ENCODE results near the gene RGS11. TPM values are rescaled to one million over a fixed set of nuclear protein-coding genes. Genes with fewer than 3 reads are reported as not detected.

The RGS11 gene
- total and polyA plus RNA-seq, 2 of the 4 experiments (the other 2 are of a cell fraction) = under 0.01 to 0.48 TPM

GRCh38 chr16:296276-296675 is 20.5 kb upstream of the RGS11 start:
- POLR2A ChIA-PET (ENCODE audit: unreplicated experiment) = no interaction called here
- no peak overlapping the region for H3K4ac ChIP-seq (ENCODE audit: low read depth, low read length)
- H3K27me3 ChIP-seq (ENCODE audit: control insufficient read depth, insufficient read depth, low read length) = no peaks in the 10 kb centered on the region
- 100% methylated on average over 1 of the region's 14 CpGs; no CpG with 5 or more reads in 1 of the 2 experiments for WGBS, 2 experiments (ENCODE audit: extremely low coverage in 2 of 2, insufficient read length in 1 of 2)
- H3K9ac ChIP-seq (ENCODE audit: low read depth, low read length) = no peak overlapping the region
- peaks cover 0 to 6% of the 10 kb centered on the region in 2 experiments; a peak in 2 of 4 replicates for H3K79me1 ChIP-seq (ENCODE audit: low read depth in 1 of 2, low read length in 2 of 2)
- H3K9me1 ChIP-seq (ENCODE audit: insufficient read depth, low read length) = no peaks in the 10 kb centered on the region
- no peak overlapping the region for H4K91ac ChIP-seq (ENCODE audit: insufficient read depth, low read depth, low read length)
- H3K14ac ChIP-seq (replicated peaks; ENCODE audit: low read depth, low read length) = no peak overlapping the region
- no peak overlapping the region for H3K23ac ChIP-seq (ENCODE audit: low read depth, low read length)
- intact Hi-C loops (cut with micrococcal nuclease) = no loop called here
- no peak for DNase-seq
- H4K8ac ChIP-seq (ENCODE audit: low read depth in 2 of 2, low read length in 2 of 2) = no peak overlapping the region
- H3K4me2 ChIP-seq (ENCODE audit: low read depth, low read length) = no peak overlapping the region
- peak overlapping the region; percentile 87 for H2AK9ac ChIP-seq (replicated peaks; ENCODE audit: low read depth, low read length, poor library complexity)
- no peaks in the 10 kb centered on the region for H3K4me1 ChIP-seq (ENCODE audit: control insufficient read depth, insufficient read depth, low read length)
- no peak overlapping the region for H2BK20ac ChIP-seq (ENCODE audit: low read depth, low read length)
- BruUV-seq (replicated peaks) = no TSS peak
- H3K27ac ChIP-seq (ENCODE audit: insufficient read depth, low read length) = no peak overlapping the region
- no peaks in the 10 kb centered on the region; the same call in 1 of the 2 replicates for H4K20me1 ChIP-seq (ENCODE audit: insufficient read depth, low read length)
- dilution Hi-C loops (cut with HindIII; ENCODE audit: low sequenced_read_pairs, unreplicated experiment) = no loop called here
- no peak overlapping the region for H2BK5ac ChIP-seq (ENCODE audit: low read depth, low read length, poor library complexity, severe bottlenecking)
- no peak overlapping the region for H2BK15ac ChIP-seq (ENCODE audit: low read depth, low read length)
- in situ Hi-C loops (cut with MboI; ENCODE audit: low sequenced_read_pairs) = no loop called here
- peak overlapping the region; percentile 56 for H2AFZ ChIP-seq (replicated peaks; ENCODE audit: low read length, poor library complexity)
- no peak overlapping the region for H2AK5ac ChIP-seq (ENCODE audit: low read depth, low read length)
- ATAC-seq (ENCODE audit: low read depth) = no peak
- H4K5ac ChIP-seq (ENCODE audit: low read depth, low read length) = no peak overlapping the region
- CTCF ChIA-PET = no interaction called here
- no peak overlapping the region for H3K18ac ChIP-seq (ENCODE audit: low read depth, low read length)
- peaks cover 37% of the 10 kb centered on the region for H3K36me3 ChIP-seq (ENCODE audit: control insufficient read depth, insufficient read depth, low read length)
- no peak overlapping the region for H3K56ac ChIP-seq (ENCODE audit: extremely low read depth, insufficient read depth, low read length)
- no peaks in the 10 kb centered on the region for H3K9me3 ChIP-seq (ENCODE audit: control insufficient read depth, insufficient read depth, low read length)
- TF ChIP-seq BHLHE40 (IDR thresholded peaks at IDR 0.05; ENCODE audit: low read depth, low read length) (no peak), CHD1 (IDR thresholded peaks at IDR 0.05; ENCODE audit: low read depth, low read length) (no peak), FOS (IDR thresholded peaks at IDR 0.05; ENCODE audit: low read depth, low read length) (no peak), NFE2L2 (IDR thresholded peaks at IDR 0.05; ENCODE audit: low read depth, low read length) (no peak), MAFK (IDR thresholded peaks at IDR 0.05; ENCODE audit: low read depth, low read length) (no peak), SMC3 (IDR thresholded peaks at IDR 0.05; ENCODE audit: low read depth, low read length) (no peak), RAD21 (IDR thresholded peaks at IDR 0.05; ENCODE audit: low read length) (no peak), RFX5 (IDR thresholded peaks at IDR 0.05; ENCODE audit: low read depth, low read length) (no peak), POLR2A (IDR thresholded peaks at IDR 0.05; ENCODE audit: low read depth, low read length) (no peak), MXI1 (IDR thresholded peaks at IDR 0.05; ENCODE audit: borderline replicate concordance, low read depth, low read length) (no peak), RCOR1 (IDR thresholded peaks at IDR 0.05; ENCODE audit: insufficient replicate concordance, low read length) (no peak), CTCF (conservative IDR thresholded peaks at IDR 0.05; ENCODE audit: low read depth, low read length) (no peak), MAZ (IDR thresholded peaks at IDR 0.05; ENCODE audit: borderline replicate concordance, low read depth, low read length) (no peak), CEBPB (IDR thresholded peaks at IDR 0.05; ENCODE audit: low read depth, low read length) (no peak)
- TF ChIP-seq, protein P1, sequence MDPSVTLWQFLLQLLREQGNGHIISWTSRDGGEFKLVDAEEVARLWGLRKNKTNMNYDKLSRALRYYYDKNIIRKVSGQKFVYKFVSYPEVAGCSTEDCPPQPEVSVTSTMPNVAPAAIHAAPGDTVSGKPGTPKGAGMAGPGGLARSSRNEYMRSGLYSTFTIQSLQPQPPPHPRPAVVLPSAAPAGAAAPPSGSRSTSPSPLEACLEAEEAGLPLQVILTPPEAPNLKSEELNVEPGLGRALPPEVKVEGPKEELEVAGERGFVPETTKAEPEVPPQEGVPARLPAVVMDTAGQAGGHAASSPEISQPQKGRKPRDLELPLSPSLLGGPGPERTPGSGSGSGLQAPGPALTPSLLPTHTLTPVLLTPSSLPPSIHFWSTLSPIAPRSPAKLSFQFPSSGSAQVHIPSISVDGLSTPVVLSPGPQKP (IDR thresholded peaks at IDR 0.05; ENCODE audit: borderline replicate concordance, low read depth, low read length) = no peak
- TF ChIP-seq, protein P2, sequence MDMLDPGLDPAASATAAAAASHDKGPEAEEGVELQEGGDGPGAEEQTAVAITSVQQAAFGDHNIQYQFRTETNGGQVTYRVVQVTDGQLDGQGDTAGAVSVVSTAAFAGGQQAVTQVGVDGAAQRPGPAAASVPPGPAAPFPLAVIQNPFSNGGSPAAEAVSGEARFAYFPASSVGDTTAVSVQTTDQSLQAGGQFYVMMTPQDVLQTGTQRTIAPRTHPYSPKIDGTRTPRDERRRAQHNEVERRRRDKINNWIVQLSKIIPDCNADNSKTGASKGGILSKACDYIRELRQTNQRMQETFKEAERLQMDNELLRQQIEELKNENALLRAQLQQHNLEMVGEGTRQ (IDR thresholded peaks at IDR 0.05; ENCODE audit: low read depth, low read length) = no peak
- H2BK120ac ChIP-seq (ENCODE audit: low read depth, low read length) = no peak overlapping the region
- no peak overlapping the region for H3K4me3 ChIP-seq (ENCODE audit: insufficient read depth, low read depth, low read length)
